ENCODE results near the gene KCNMA1. TPM values are rescaled to one million over a fixed set of nuclear protein-coding genes. Genes with fewer than 3 reads are reported as not detected.

Gene KCNMA1
- polyA plus RNA-seq, 1 of the 3 experiments (the other 2 are of a cell fraction): 107 TPM

GRCh38 chr10:77220150-77220549 lies 417.5 kb downstream of the KCNMA1 start:
- peaks cover 0 to 3% of the 10 kb centered on the region in 2 experiments for H3K36me3 ChIP-seq (replicated peaks in 1 of 2; ENCODE audit: control insufficient read depth in 1 of 2, insufficient read depth in 2 of 2, low read length in 1 of 2)
- H2AFZ ChIP-seq (ENCODE audit: low read depth): no peak overlapping the region
- WGBS (ENCODE audit: low lambda C conversion rate): 92% methylated on average over 2 of the region's 2 CpGs
- H3K4me1 ChIP-seq (ENCODE audit: control insufficient read depth in 1 of 2, insufficient read depth in 2 of 2, low read depth in 1 of 2, low read length in 1 of 2): peaks cover 0 to 8% of the 10 kb centered on the region in 2 experiments; a peak in 1 of 4 replicates
- no peak overlapping the region for H3K27ac ChIP-seq (ENCODE audit: low read depth in 2 of 2, low read length in 1 of 2)
- H3F3A ChIP-seq (replicated peaks; ENCODE audit: insufficient read depth): no peaks in the 10 kb centered on the region
- no peak overlapping the region for H3K4me3 ChIP-seq (ENCODE audit: low read depth in 2 of 2, low read length in 1 of 2)
- no peaks in the 10 kb centered on the region for H3K9me3 ChIP-seq
- H3K79me2 ChIP-seq (ENCODE audit: insufficient read depth): no peaks in the 10 kb centered on the region
- no peaks in the 10 kb centered on the region for H3K9me2 ChIP-seq
- no peak for DNase-seq
- POLR2A ChIA-PET: no interaction called here
- H4K20me1 ChIP-seq (ENCODE audit: insufficient read depth): no peaks in the 10 kb centered on the region
- TF ChIP-seq RAD21 (IDR thresholded peaks at IDR 0.05; ENCODE audit: low read length) (no peak), RCOR1 (IDR thresholded peaks at IDR 0.05; ENCODE audit: low read length) (no peak), MAX (IDR thresholded peaks at IDR 0.05; ENCODE audit: low read depth) (no peak), EP300 (IDR thresholded peaks at IDR 0.05; ENCODE audit: borderline replicate concordance in 1 of 2, low read depth in 1 of 2, low read length in 1 of 2) (no peak), MXI1 (IDR thresholded peaks at IDR 0.05; ENCODE audit: low read depth, low read length) (no peak), TEAD4 (IDR thresholded peaks at IDR 0.05; ENCODE audit: borderline replicate concordance, insufficient read depth) (no peak), CTCF (IDR thresholded peaks at IDR 0.05) (no peak)
- TF ChIP-seq, protein P1, sequence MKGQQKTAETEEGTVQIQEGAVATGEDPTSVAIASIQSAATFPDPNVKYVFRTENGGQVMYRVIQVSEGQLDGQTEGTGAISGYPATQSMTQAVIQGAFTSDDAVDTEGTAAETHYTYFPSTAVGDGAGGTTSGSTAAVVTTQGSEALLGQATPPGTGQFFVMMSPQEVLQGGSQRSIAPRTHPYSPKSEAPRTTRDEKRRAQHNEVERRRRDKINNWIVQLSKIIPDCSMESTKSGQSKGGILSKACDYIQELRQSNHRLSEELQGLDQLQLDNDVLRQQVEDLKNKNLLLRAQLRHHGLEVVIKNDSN (IDR thresholded peaks at IDR 0.05; ENCODE audit: borderline replicate concordance, low read depth): no peak
- CTCF ChIA-PET: interaction anchor here (0.8 to 1.2 kb wide), 2 partner anchors 33 to 492 kb away, joined by 3 read pairs; no protein-coding TSS in a partner anchor
- no peaks in the 10 kb centered on the region for H3K27me3 ChIP-seq (ENCODE audit: insufficient read depth)
- H3K9ac ChIP-seq: no peak overlapping the region
- H3K4me2 ChIP-seq: no peak overlapping the region

- 91% methylated on average over 6 of the region's 6 CpGs for WGBS (ENCODE audit: low lambda C conversion rate)
- no peaks in the 10 kb centered on the region for H3K9me3 ChIP-seq
- H3K27ac ChIP-seq (ENCODE audit: low read depth in 2 of 2, low read length in 1 of 2): no peak overlapping the region
- no peak for DNase-seq
- H3K4me1 ChIP-seq (ENCODE audit: control insufficient read depth in 1 of 2, insufficient read depth in 2 of 2, low read depth in 1 of 2, low read length in 1 of 2): peaks cover 3 to 6% of the 10 kb centered on the region in 2 experiments; a peak in 2 of 4 replicates
- H3K79me2 ChIP-seq (ENCODE audit: insufficient read depth): no peaks in the 10 kb centered on the region
- no peak overlapping the region for H3K4me3 ChIP-seq (ENCODE audit: low read depth in 2 of 2, low read length in 1 of 2)
- POLR2A ChIA-PET: no interaction called here
- H4K20me1 ChIP-seq (ENCODE audit: insufficient read depth): no peaks in the 10 kb centered on the region
- no peak overlapping the region for H3K9ac ChIP-seq
- H3F3A ChIP-seq (replicated peaks; ENCODE audit: insufficient read depth): no peaks in the 10 kb centered on the region
- CTCF ChIA-PET: interaction anchor here (0.6 kb wide), 1 partner anchor 711 kb away, joined by 3 read pairs; no protein-coding TSS in a partner anchor
- H3K4me2 ChIP-seq: no peak overlapping the region
- H3K27me3 ChIP-seq (ENCODE audit: insufficient read depth): no peaks in the 10 kb centered on the region
- H3K9me2 ChIP-seq: no peaks in the 10 kb centered on the region
- H3K36me3 ChIP-seq (replicated peaks in 1 of 2; ENCODE audit: control insufficient read depth in 1 of 2, insufficient read depth in 2 of 2, low read length in 1 of 2): no peaks in the 10 kb centered on the region
- H2AFZ ChIP-seq (ENCODE audit: low read depth): no peak overlapping the region
- no peak for TF ChIP-seq TCF12 (IDR thresholded peaks at IDR 0.05)
- TF ChIP-seq TEAD4 (IDR thresholded peaks at IDR 0.05; ENCODE audit: borderline replicate concordance, insufficient read depth): no peak
- no peak for TF ChIP-seq RFX5 (IDR thresholded peaks at IDR 0.05; ENCODE audit: low read length)
- TF ChIP-seq, protein P2, sequence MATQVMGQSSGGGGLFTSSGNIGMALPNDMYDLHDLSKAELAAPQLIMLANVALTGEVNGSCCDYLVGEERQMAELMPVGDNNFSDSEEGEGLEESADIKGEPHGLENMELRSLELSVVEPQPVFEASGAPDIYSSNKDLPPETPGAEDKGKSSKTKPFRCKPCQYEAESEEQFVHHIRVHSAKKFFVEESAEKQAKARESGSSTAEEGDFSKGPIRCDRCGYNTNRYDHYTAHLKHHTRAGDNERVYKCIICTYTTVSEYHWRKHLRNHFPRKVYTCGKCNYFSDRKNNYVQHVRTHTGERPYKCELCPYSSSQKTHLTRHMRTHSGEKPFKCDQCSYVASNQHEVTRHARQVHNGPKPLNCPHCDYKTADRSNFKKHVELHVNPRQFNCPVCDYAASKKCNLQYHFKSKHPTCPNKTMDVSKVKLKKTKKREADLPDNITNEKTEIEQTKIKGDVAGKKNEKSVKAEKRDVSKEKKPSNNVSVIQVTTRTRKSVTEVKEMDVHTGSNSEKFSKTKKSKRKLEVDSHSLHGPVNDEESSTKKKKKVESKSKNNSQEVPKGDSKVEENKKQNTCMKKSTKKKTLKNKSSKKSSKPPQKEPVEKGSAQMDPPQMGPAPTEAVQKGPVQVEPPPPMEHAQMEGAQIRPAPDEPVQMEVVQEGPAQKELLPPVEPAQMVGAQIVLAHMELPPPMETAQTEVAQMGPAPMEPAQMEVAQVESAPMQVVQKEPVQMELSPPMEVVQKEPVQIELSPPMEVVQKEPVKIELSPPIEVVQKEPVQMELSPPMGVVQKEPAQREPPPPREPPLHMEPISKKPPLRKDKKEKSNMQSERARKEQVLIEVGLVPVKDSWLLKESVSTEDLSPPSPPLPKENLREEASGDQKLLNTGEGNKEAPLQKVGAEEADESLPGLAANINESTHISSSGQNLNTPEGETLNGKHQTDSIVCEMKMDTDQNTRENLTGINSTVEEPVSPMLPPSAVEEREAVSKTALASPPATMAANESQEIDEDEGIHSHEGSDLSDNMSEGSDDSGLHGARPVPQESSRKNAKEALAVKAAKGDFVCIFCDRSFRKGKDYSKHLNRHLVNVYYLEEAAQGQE (IDR thresholded peaks at IDR 0.05; ENCODE audit: low read depth, low read length): no peak
- no peak for TF ChIP-seq MXI1 (IDR thresholded peaks at IDR 0.05; ENCODE audit: low read depth, low read length)
- no peak for TF ChIP-seq GATA2 (CRISPR knock-in tag; IDR thresholded peaks at IDR 0.05)
- no peak for TF ChIP-seq RXRA (IDR thresholded peaks at IDR 0.05; ENCODE audit: borderline replicate concordance, low read depth)
- no peak for TF ChIP-seq NRF1 (IDR thresholded peaks at IDR 0.05; ENCODE audit: low read depth, low read length)
- TF ChIP-seq FOXM1 (IDR thresholded peaks at IDR 0.05; ENCODE audit: low read depth): no peak
- TF ChIP-seq, protein P3, sequence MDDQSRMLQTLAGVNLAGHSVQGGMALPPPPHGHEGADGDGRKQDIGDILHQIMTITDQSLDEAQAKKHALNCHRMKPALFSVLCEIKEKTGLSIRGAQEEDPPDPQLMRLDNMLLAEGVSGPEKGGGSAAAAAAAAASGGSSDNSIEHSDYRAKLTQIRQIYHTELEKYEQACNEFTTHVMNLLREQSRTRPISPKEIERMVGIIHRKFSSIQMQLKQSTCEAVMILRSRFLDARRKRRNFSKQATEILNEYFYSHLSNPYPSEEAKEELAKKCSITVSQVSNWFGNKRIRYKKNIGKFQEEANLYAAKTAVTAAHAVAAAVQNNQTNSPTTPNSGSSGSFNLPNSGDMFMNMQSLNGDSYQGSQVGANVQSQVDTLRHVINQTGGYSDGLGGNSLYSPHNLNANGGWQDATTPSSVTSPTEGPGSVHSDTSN (IDR thresholded peaks at IDR 0.05): no peak
- TF ChIP-seq FOXJ3 (CRISPR knock-in tag; IDR thresholded peaks at IDR 0.05): no peak
- no peak for TF ChIP-seq MAX (IDR thresholded peaks at IDR 0.05; ENCODE audit: low read depth)
- TF ChIP-seq RAD21 (IDR thresholded peaks at IDR 0.05; ENCODE audit: low read length): no peak
- TF ChIP-seq POLR2AphosphoS5 (IDR thresholded peaks at IDR 0.05; ENCODE audit: low read depth, low read length): no peak
- TF ChIP-seq EZH2phosphoT487 (IDR thresholded peaks at IDR 0.05; ENCODE audit: borderline replicate concordance, low read depth): no peak
Observed at GRCh38 chr10:77219046-77219445, 418.6 kb downstream of the KCNMA1 start.

All from SK-N-SH (cell line).